ENCODE data around the gene NID2. TPM values are rescaled to one million over a fixed set of nuclear protein-coding genes. Genes with fewer than 3 reads are reported as not detected.

NID2 gene
- polyA plus RNA-seq, 1 of the 3 experiments (the other 2 are of a cell fraction), result 22.7 TPM

DNA sequence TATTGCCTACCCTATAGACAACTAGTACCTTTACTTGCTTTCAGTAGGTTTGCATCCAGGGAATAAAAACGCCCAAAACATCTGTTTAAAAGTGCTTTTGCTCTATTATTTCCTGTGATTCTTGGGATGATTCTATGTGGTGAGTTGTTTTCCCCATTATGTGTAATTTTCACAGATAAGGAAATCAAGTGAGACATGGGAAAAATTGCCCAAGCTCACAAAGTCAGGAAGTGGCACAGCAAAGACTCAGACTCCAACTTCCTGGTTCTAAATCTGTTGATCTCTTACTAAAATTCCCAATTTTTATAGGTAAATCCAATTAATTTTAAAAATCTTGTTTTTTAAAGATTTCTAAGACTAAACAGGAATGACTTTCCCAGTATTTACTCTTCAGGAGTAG is 39.0 kb downstream of the NID2 start:
- no peak overlapping the region for H3K4me2 ChIP-seq
- no peak overlapping the region for H3K4me3 ChIP-seq (ENCODE audit: low read depth in 2 of 2, low read length in 1 of 2)
- POLR2A ChIA-PET, result no interaction called here
- CTCF ChIA-PET, result interaction anchor here (1.5 kb wide), 1 partner anchor 14 kb away, joined by 3 read pairs; no protein-coding TSS in a partner anchor
- peaks cover 33% of the 10 kb centered on the region for H3F3A ChIP-seq (replicated peaks; ENCODE audit: insufficient read depth)
- TF ChIP-seq CHD2 (IDR thresholded peaks at IDR 0.05; ENCODE audit: low read length, partially characterized antibody), result no peak
- no peak for TF ChIP-seq TAF1 (IDR thresholded peaks at IDR 0.05; ENCODE audit: borderline replicate concordance, low read depth, low read length)
- H3K27ac ChIP-seq (ENCODE audit: low read depth in 2 of 2, low read length in 1 of 2), result peak overlapping the region in 1 of 2 experiments; percentile 25; a peak in 2 of 4 replicates
- peaks cover 0 to 18% of the 10 kb centered on the region in 2 experiments for H3K36me3 ChIP-seq (replicated peaks in 1 of 2; ENCODE audit: control insufficient read depth in 1 of 2, insufficient read depth in 2 of 2, low read length in 1 of 2)
- 63% methylated on average over 1 of the region's 1 CpG for WGBS (ENCODE audit: low lambda C conversion rate)
- no peaks in the 10 kb centered on the region for H4K20me1 ChIP-seq (ENCODE audit: insufficient read depth)
- H3K27me3 ChIP-seq (ENCODE audit: insufficient read depth), result no peaks in the 10 kb centered on the region
- H3K9ac ChIP-seq, result no peak overlapping the region
- H2AFZ ChIP-seq (ENCODE audit: low read depth), result no peak overlapping the region; the same call in 1 of the 2 replicates
- H3K9me2 ChIP-seq, result no peaks in the 10 kb centered on the region
- peaks cover 8 to 54% of the 10 kb centered on the region in 2 experiments; a peak in 3 of 4 replicates for H3K4me1 ChIP-seq (ENCODE audit: control insufficient read depth in 1 of 2, insufficient read depth in 2 of 2, low read depth in 1 of 2, low read length in 1 of 2)
- no peak for DNase-seq
- no peaks in the 10 kb centered on the region; the same call in none of the 2 replicates for H3K79me2 ChIP-seq (ENCODE audit: insufficient read depth)
- no peaks in the 10 kb centered on the region for H3K9me3 ChIP-seq

- Histone ChIP-seq H3K36me3 (replicated peaks in 1 of 2; ENCODE audit: control insufficient read depth in 1 of 2, insufficient read depth in 2 of 2, low read length in 1 of 2) (peaks cover 0 to 25% of the 10 kb centered on the region in 2 experiments), H3K79me2 (ENCODE audit: insufficient read depth) (no peaks in the 10 kb centered on the region; the same call in 1 of the 2 replicates), H3K27ac (ENCODE audit: low read depth in 2 of 2, low read length in 1 of 2) (peak overlapping the region in 1 of 2 experiments; percentile 94; a peak in 1 of 4 replicates), H2AFZ (ENCODE audit: low read depth) (no peak overlapping the region), H3K4me1 (ENCODE audit: control insufficient read depth in 1 of 2, insufficient read depth in 2 of 2, low read depth in 1 of 2, low read length in 1 of 2) (peaks cover 2 to 47% of the 10 kb centered on the region in 2 experiments; a peak in 3 of 4 replicates), H3K4me3 (ENCODE audit: low read depth in 2 of 2, low read length in 1 of 2) (no peak overlapping the region), H3K9me3 (no peaks in the 10 kb centered on the region; the same call in 1 of the 2 replicates), H3F3A (replicated peaks; ENCODE audit: insufficient read depth) (peaks cover 33% of the 10 kb centered on the region), H3K9me2 (no peaks in the 10 kb centered on the region), H4K20me1 (ENCODE audit: insufficient read depth) (no peaks in the 10 kb centered on the region), H3K4me2 (no peak overlapping the region), H3K9ac (no peak overlapping the region), H3K27me3 (ENCODE audit: insufficient read depth) (no peaks in the 10 kb centered on the region)
- no peak for DNase-seq
- ChIA-PET CTCF (interaction anchor here (0.9 kb wide), 1 partner anchor 16 kb away, joined by 3 read pairs; no protein-coding TSS in a partner anchor), POLR2A (no interaction called here)
- 89% methylated on average over 10 of the region's 10 CpGs for WGBS (ENCODE audit: low lambda C conversion rate)
- TF ChIP-seq TEAD4 (IDR thresholded peaks at IDR 0.05; ENCODE audit: borderline replicate concordance, insufficient read depth) (no peak), ZBTB33 (IDR thresholded peaks at IDR 0.05; ENCODE audit: borderline replicate concordance, low read depth) (no peak), RXRA (IDR thresholded peaks at IDR 0.05; ENCODE audit: borderline replicate concordance, low read depth) (no peak), POLR2AphosphoS5 (IDR thresholded peaks at IDR 0.05; ENCODE audit: low read depth, low read length) (no peak), EP300 (IDR thresholded peaks at IDR 0.05; ENCODE audit: borderline replicate concordance in 1 of 2, low read depth in 1 of 2, low read length in 1 of 2) (no peak), IRF3 (IDR thresholded peaks at IDR 0.05; ENCODE audit: low read depth, low read length) (no peak), TAF1 (IDR thresholded peaks at IDR 0.05; ENCODE audit: borderline replicate concordance, low read depth, low read length) (no peak), RCOR1 (IDR thresholded peaks at IDR 0.05; ENCODE audit: low read length) (no peak), CHD2 (IDR thresholded peaks at IDR 0.05; ENCODE audit: low read length, partially characterized antibody) (no peak)
- TF ChIP-seq, protein P1, sequence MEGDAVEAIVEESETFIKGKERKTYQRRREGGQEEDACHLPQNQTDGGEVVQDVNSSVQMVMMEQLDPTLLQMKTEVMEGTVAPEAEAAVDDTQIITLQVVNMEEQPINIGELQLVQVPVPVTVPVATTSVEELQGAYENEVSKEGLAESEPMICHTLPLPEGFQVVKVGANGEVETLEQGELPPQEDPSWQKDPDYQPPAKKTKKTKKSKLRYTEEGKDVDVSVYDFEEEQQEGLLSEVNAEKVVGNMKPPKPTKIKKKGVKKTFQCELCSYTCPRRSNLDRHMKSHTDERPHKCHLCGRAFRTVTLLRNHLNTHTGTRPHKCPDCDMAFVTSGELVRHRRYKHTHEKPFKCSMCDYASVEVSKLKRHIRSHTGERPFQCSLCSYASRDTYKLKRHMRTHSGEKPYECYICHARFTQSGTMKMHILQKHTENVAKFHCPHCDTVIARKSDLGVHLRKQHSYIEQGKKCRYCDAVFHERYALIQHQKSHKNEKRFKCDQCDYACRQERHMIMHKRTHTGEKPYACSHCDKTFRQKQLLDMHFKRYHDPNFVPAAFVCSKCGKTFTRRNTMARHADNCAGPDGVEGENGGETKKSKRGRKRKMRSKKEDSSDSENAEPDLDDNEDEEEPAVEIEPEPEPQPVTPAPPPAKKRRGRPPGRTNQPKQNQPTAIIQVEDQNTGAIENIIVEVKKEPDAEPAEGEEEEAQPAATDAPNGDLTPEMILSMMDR (IDR thresholded peaks at IDR 0.05), result no peak
Measured at GRCh38 chr14:52026901-52027300, 42.0 kb downstream of the NID2 start.

All from SK-N-SH (cell line).